GM19438 (cell line): ENCODE data around the gene KRTAP27-1.

Experiments
- ATAC-seq: cut with Tn5 transposase; IDR thresholded peaks from one replicate; pipeline ENCODE4 v1.9.1; 2021; ENCODE audit warnings: low read depth; ENCODE audit not compliant: unreplicated experiment

KRTAP27-1 gene

DNA sequence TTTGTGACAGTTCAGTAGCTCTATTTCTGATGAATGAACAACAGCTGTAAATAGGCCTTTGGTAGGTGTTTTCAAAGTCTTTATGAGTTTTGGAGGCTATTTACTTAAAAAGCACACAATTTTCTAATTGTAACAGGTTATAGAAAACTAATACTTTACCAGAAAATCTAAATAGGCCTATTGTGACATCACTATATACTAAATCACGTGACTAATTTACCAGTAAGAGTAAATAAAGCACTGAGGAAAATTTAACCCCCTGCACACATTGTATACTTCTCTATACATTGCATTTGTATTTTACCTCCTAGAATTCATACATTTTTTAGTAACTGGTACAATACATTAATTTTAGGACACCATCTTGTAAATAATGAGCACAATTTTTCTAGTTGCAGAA, 32.4 kb downstream of the KRTAP27-1 start:
- no peak for ATAC-seq

DNA sequence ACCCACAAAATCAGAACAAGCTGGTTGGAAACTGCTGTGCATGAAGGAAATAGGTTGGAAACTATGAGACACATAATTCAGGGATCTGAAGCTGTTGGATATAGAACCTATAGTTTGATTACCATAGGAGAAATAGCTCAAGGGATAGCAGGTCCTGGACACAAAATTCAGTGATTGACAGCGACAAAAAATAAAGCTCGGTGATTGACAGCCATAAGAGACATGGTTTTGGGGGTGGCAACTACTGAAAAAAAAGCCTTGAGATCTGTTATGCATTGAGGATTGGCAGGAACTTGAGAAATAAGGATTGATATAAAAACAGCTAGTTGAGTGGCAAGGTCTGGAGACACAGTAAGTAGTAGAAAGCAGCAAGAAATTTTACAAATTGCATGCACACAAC, 48.3 kb downstream of the KRTAP27-1 start, which contains the start of gene KRTAP25-1:
KRTAP25-1 (minus strand) TSS at position 300 of the 400 bp plus-strand sequence; CDS start at position 276, 24 bp downstream.
- no peak for ATAC-seq
